ENCODE measurements around the gene CCDC195.
"Not testable (repeated sequence)": the region's sequence is repeated elsewhere in the genome, so short reads cannot be mapped to it uniquely, and the experiment has no call there.

CCDC195 gene

GRCh38 chr2:224690868-224691267, 25.3 kb downstream of the CCDC195 start:
- DNase-seq (ENCODE audit: low spot score) = no peak

GRCh38 chr2:224689539-224689938, 26.6 kb downstream of the CCDC195 start:
- no peak for DNase-seq (ENCODE audit: low spot score)

- no peak for DNase-seq (ENCODE audit: low spot score)
Observed at GRCh38 chr2:224688997-224689396, 27.2 kb downstream of the CCDC195 start.

- no peak for DNase-seq (ENCODE audit: low spot score)
Observed at GRCh38 chr2:224687156-224687555, 29.0 kb downstream of the CCDC195 start.

GRCh38 chr2:224685121-224685520, 31.0 kb downstream of the CCDC195 start:
- DNase-seq (ENCODE audit: low spot score) = no peak

- no peak for DNase-seq (ENCODE audit: low spot score)
Observed at GRCh38 chr2:224682134-224682533, 34.0 kb downstream of the CCDC195 start.

GRCh38 chr2:224671731-224672130, 44.4 kb downstream of the CCDC195 start:
- DNase-seq (ENCODE audit: low spot score) = no peak

GRCh38 chr2:224670203-224670602, 46.0 kb downstream of the CCDC195 start:
- DNase-seq (ENCODE audit: low spot score) = no peak

GRCh38 chr2:224669449-224669848, 46.7 kb downstream of the CCDC195 start:
- no peak for DNase-seq (ENCODE audit: low spot score)

- no peak for DNase-seq (ENCODE audit: low spot score)
Observed at GRCh38 chr2:224668123-224668909, 47.8 kb downstream of the CCDC195 start.

GRCh38 chr2:224666951-224667553, 49.1 kb downstream of the CCDC195 start:
- DNase-seq (ENCODE audit: low spot score) = no peak

- DNase-seq (ENCODE audit: low spot score) = not testable (repeated sequence)
Observed at GRCh38 chr2:224663322-224663721, 52.8 kb downstream of the CCDC195 start.

GRCh38 chr2:224661708-224662107, 54.5 kb downstream of the CCDC195 start:
- DNase-seq (ENCODE audit: low spot score) = not testable (repeated sequence)

GRCh38 chr2:224659714-224660113, 56.5 kb downstream of the CCDC195 start:
- DNase-seq (ENCODE audit: low spot score) = no peak

- DNase-seq (ENCODE audit: low spot score) = no peak
Observed at GRCh38 chr2:224658780-224659405, 57.3 kb downstream of the CCDC195 start.

GRCh38 chr2:224657349-224657748, 58.8 kb downstream of the CCDC195 start:
- DNase-seq (ENCODE audit: low spot score) = no peak

GRCh38 chr2:224655006-224655537, 61.1 kb downstream of the CCDC195 start:
- no peak for DNase-seq (ENCODE audit: low spot score)

Measured in AG08396 (cell line).